SK-N-SH treated with all-trans-retinoic acid at 6 μM for 48 hours (cell line): Measurements from ENCODE around the gene IGFL2.

ENCODE experiments used
- ESRRG ChIP-seq: fragments of 250-450 bp; sonication (Bioruptor Pico); IDR thresholded peaks from 2 replicates; pipeline ENCODE4 v1.6.1; 2021; ENCODE audit warnings: mild to moderate bottlenecking
- OSR1 ChIP-seq: fragments of 250-450 bp; sonication (Bioruptor Pico); IDR thresholded peaks from 2 replicates; pipeline ENCODE4 v1.8.0; 2022; ENCODE audit warnings: moderate library complexity, mild to moderate bottlenecking, inconsistent platforms
- PATZ1 ChIP-seq: fragments of 250-450 bp; sonication (Bioruptor Pico); IDR thresholded peaks from 2 replicates; pipeline ENCODE4 v1.8.0; 2020; ENCODE audit warnings: mild to moderate bottlenecking, moderate library complexity, borderline replicate concordance
- PPARA ChIP-seq: fragments of 250-450 bp; sonication (Bioruptor Pico); IDR thresholded peaks from 2 replicates; pipeline ENCODE4 v1.5.0; 2020; ENCODE audit warnings: mild to moderate bottlenecking, borderline replicate concordance
- RARB ChIP-seq: fragments of 250-450 bp; sonication (Bioruptor Pico); IDR thresholded peaks from 2 replicates; pipeline ENCODE4 v1.8.0; 2021; ENCODE audit warnings: mild to moderate bottlenecking, moderate library complexity
- ZFP3 ChIP-seq: fragments of 250-450 bp; sonication (Bioruptor Pico); IDR thresholded peaks from 2 replicates; pipeline ENCODE4 v1.5.0; 2020; ENCODE audit warnings: mild to moderate bottlenecking, moderate library complexity
- ZFP30 ChIP-seq: fragments of 450-650 bp; formaldehyde crosslinking; IDR thresholded peaks from 2 replicates; pipeline ENCODE4 v1.5.0; 2022; ENCODE audit warnings: mild to moderate bottlenecking, moderate library complexity

- TF ChIP-seq RARB (CRISPR knock-in tag) (no peak), OSR1 (CRISPR knock-in tag) (peak; percentile 72; the same call in 1 of the 2 replicates), PATZ1 (CRISPR knock-in tag) (no peak), PPARA (CRISPR knock-in tag) (no peak), ESRRG (CRISPR knock-in tag) (no peak), ZFP3 (CRISPR knock-in tag) (no peak), ZFP30 (CRISPR knock-in tag) (no peak)
These were observed 14.9 kb upstream of the IGFL2 start for GRCh38 chr19:46133101-46133627.
